MM.1S (cell line): ENCODE data around the gene MLXIPL.

Experiments used
- CTCF ChIP-seq: fragments of 300-600 bp; sonication (generic); IDR thresholded peaks from 2 replicates; pipeline ENCODE4 v1.5.1; 2016; ENCODE audit warnings: antibody characterized with exemption, low read length, mixed read lengths
- EZH2phosphoT487 ChIP-seq: fragments of 300-600 bp; sonication (generic); IDR thresholded peaks from 2 replicates; pipeline ENCODE4 v1.6.1; 2018; ENCODE audit warnings: antibody characterized with exemption, low read length

GRCh38 chr7:73567140-73567539, 57.2 kb downstream of the MLXIPL start:
- TF ChIP-seq CTCF: no peak
- TF ChIP-seq EZH2phosphoT487: no peak
